ACHN (cell line): ENCODE results near the gene SMOC2.
"Not testable (repeated sequence)": the region's sequence is repeated elsewhere in the genome, so short reads cannot be mapped to it uniquely, and the experiment has no call there.

Experiments
- DNase-seq: peaks from one replicate; pipeline ENCODE4 v3.0.0-alpha.2; 2015
- in situ Hi-C: cut with HindIII; loops from 2 replicates; pipeline ENCODE4 v1.10.0; 2017; ENCODE audit warnings: low sequenced_read_pairs, low pct_ligation_motif_present, low pct_unique_long_range_greater_than_20kb

SMOC2 gene

GRCh38 chr6:168671863-168672546, 231.0 kb downstream of the SMOC2 start:
- DNase-seq = no peak
- in situ Hi-C loops = no loop called here

- DNase-seq = no peak
These were observed 233.6 kb downstream of the SMOC2 start for GRCh38 chr6:168674595-168674994.

GRCh38 chr6:168675375-168675774, 234.4 kb downstream of the SMOC2 start:
- in situ Hi-C loops = no loop called here

More at GRCh38 chr6:168674595-168674994, 233.6 kb downstream of the SMOC2 start:
- in situ Hi-C loops = no loop called here

GRCh38 chr6:168675933-168676551, 235.1 kb downstream of the SMOC2 start:
- DNase-seq = no peak
- in situ Hi-C loops = no loop called here

More at GRCh38 chr6:168675375-168675774, 234.4 kb downstream of the SMOC2 start:
- DNase-seq = no peak

- DNase-seq = no peak
- in situ Hi-C loops = no loop called here
These were observed 235.8 kb downstream of the SMOC2 start for GRCh38 chr6:168676552-168677322.

GRCh38 chr6:168677323-168677781, 236.4 kb downstream of the SMOC2 start:
- in situ Hi-C loops, DNase-seq: not testable (repeated sequence)

GRCh38 chr6:168678077-168678476, 237.1 kb downstream of the SMOC2 start:
- no peak for DNase-seq
- in situ Hi-C loops = no loop called here

GRCh38 chr6:168678588-168678987, 237.6 kb downstream of the SMOC2 start:
- in situ Hi-C loops = no loop called here
- DNase-seq = no peak

- in situ Hi-C loops = no loop called here
- DNase-seq = no peak
These were observed 240.8 kb downstream of the SMOC2 start for GRCh38 chr6:168681748-168682147.

- in situ Hi-C loops = no loop called here
- no peak for DNase-seq
These were observed 242.6 kb downstream of the SMOC2 start for GRCh38 chr6:168683621-168684020.

- DNase-seq = no peak
- in situ Hi-C loops = no loop called here
These were observed 243.5 kb downstream of the SMOC2 start for GRCh38 chr6:168684471-168684870.

GRCh38 chr6:168684906-168685305, 243.9 kb downstream of the SMOC2 start:
- DNase-seq = no peak
- in situ Hi-C loops = no loop called here

- in situ Hi-C loops = no loop called here
- no peak for DNase-seq
These were observed 245.2 kb downstream of the SMOC2 start for GRCh38 chr6:168686029-168686738.

GRCh38 chr6:168686831-168687730, 246.1 kb downstream of the SMOC2 start:
- in situ Hi-C loops = no loop called here
- no peak for DNase-seq

GRCh38 chr6:168690271-168690670, 249.3 kb downstream of the SMOC2 start:
- in situ Hi-C loops = no loop called here
- no peak for DNase-seq

GRCh38 chr6:168691774-168692173, 250.8 kb downstream of the SMOC2 start:
- DNase-seq = no peak
- in situ Hi-C loops = no loop called here

- in situ Hi-C loops = no loop called here
- no peak for DNase-seq
These were observed 251.4 kb downstream of the SMOC2 start for GRCh38 chr6:168692193-168692914.
